Dedifferentiated amniotic fluid mesenchymal stem cell (primary cell): ENCODE data around the gene SEC14L1.
"Not testable (repeated sequence)": the region's sequence is repeated elsewhere in the genome, so short reads cannot be mapped to it uniquely, and the experiment has no call there.

Source experiments
- DNase-seq: peaks from one replicate; pipeline ENCODE4 v3.0.0-alpha.2; 2016; ENCODE audit errors: extremely low spot score

The SEC14L1 gene

DNA sequence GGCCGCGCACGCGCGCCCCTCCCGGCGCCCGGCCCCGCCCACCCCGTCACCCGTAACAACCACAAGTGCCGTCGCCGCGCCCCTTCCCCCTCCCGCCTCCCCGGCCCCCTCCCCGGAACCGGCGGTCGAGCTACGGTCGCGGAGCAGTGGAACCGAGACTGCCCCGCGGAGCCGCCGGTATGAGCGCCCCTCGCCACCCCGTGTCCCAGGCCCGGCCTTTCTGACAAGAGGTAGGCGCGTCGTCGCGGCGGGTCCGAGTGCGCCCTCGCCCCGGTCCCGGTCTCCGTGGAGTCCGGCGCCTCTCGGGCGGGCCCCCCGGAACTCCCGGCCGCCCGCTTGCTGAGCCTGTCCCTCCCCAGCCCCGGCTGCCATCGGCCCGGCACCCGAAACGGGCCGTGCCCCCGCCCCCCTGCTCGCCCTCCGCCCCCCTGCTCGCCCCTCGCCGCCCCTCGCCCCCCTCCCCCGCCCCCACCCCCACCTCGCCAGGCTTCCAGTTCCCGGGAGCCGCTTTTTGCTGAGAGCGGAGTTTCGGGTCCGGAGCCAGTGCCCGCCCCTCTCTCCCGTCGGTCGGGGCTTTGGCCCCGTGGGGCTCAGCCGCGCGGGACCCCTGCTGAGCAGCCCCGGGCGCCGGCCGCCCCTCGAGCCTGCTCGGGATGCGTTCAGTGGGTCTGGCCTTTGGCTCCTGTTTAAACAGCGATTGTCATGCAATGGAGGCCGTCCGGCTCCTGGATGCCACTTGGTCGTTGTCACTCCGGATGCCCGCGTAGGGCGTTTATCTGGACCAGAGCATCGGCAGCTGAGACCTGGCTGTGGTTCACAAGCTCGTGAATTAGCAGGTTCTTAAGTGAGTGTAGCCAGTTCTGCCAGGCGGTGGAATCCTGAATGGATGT lies at the start of gene SEC14L1:
SEC14L1 (plus strand) TSS at position 92 of the 890 bp plus-strand sequence. CDS start 2,628 bp downstream, outside the sequence.
- no peak for DNase-seq

DNA sequence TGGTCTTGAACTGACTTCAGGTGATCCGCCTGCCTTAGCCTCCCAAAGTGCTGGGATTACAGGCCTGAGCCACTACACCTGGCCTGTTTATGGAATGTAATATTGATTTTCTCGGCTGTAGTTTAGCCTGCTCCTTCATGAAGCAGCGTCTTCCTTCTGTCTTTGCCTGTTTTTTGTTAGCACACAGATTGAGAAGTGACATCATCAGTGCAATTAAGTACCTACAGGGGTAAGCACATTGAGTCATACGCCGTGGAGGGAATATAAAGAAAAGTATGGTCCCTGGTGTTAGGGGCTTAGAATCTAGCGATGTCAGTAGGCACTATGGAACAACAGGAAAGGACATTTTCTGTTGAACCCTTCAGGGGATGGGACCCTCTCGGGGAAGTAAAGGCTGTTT lies 48.7 kb upstream of the SEC14L1 start:
- no peak for DNase-seq

DNA sequence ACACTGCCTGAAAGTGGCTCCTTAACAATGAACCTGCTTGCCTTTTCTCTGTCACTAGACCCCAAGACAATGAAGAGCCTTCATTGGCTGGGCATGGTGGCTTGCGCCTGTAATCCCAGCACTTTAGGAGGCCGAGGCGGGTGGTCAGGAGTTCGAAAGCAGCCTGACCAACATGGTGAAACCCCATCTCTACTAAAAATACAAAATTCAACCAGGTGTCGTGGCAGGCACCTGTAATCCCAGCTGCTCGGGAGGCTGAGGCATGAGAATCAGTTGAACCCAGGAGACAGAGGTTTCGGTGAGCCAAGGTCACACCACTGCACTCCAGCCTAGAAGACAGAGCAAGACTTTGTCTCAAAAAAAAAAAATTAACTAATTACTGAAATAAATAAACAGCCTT lies 45.3 kb upstream of the SEC14L1 start:
- no peak for DNase-seq

DNA sequence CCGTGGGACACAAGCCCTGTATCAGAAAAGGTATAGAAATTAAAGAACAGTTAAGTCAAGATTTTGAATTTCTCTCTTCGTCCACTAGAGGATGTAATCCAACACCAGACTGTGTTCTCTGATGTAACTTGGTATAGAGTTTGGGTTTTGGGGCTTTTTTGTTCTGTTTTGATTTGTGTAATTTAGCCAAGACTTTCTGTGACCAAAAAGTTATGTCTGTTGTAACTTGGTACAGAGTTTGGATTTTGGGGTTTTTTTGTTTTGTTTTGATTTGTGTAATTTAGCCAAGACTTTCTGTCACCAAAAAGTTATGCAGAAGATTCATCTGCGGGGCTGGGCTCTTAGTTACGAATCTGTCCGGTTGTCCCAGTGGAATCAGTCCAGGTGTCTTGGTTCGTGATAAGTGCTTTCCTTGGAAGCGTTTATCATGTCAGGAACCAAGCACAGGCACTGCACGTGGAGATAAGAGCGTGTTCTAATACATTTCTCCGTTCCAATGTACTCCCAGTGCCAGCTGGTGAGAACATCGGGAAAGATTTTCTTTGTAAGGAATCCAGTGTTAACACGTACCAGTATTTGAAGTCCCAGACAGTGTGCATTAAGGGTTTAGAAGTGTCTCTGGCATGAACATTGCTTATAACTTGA lies 44.1 kb upstream of the SEC14L1 start:
- DNase-seq: peak; percentile 72

DNA sequence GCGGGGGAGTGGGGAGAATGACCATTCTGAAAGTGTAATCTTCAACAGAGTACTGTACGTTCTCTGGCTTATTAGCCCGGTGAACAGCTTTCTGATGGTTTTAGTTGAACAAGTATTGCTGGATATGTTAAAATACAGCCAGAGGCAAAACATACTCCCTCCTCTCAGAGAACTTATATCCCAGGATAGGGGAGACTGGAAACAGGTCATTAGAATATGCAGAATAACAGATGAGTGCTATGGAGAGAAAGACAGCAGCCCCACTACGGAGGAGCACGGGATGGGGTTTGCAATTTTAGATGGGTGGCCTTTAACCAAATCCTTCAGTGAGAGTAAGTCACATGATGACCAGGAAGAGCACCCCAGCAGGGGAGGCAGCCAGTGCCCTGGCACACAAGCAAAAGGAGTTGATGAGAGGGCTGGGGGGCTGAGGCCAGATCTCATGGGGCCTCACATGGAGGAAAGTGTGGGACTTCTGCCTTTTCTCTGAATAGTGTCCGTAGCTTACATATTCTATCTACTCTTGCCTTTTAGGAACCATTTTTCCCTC lies 43.1 kb upstream of the SEC14L1 start:
- DNase-seq: no peak

DNA sequence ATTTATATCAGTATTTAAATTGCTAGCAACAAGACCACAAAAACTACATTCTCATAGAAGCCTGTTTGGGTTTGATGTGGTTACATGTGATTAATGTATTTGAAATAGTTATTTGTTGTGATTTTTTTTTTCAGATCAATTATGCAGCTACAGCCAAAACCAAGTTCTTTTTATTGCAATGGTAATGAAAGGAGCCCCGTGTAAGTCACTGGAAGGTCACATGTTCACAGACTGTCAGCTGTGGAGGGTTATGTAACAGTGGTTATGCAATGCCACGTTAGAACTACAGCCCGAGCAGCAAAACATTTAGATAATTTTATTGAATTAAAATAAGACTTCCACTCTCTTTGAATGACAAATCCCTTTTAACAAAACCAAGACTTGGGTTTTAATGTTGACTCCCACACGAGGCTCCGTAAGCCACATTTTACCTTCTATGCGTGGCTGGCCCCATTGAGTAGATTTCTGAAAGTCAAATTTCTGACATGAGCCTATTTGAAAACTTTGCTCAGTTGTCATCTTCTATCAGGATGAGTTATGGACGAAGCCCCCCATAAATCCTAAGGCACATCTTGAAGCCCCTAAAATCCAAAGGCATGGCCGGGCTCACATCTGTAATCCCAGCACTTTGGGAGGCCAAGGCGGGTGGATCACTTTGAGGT lies 41.8 kb upstream of the SEC14L1 start:
- DNase-seq: peak; percentile 69

DNA sequence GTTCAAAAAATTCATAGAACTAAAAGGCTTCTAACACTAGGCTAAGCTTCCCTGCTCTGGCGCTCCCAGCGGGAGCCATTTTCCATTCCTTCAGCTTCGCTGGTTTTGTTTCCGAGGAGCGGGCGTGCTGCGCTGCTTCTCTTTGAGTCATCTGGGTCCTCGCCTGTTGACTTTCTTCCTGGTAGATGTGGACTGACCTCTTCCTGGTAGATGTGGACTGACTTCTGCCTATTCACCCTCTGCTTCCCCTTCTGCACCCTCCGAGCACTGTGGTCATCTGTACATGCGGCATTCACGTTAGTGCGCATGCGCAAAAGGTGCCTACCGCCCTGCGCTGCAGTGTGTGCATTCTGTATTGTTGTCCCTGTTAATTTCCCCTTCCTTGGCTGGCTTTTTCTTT lies 40.8 kb upstream of the SEC14L1 start:
- DNase-seq: no peak

DNA sequence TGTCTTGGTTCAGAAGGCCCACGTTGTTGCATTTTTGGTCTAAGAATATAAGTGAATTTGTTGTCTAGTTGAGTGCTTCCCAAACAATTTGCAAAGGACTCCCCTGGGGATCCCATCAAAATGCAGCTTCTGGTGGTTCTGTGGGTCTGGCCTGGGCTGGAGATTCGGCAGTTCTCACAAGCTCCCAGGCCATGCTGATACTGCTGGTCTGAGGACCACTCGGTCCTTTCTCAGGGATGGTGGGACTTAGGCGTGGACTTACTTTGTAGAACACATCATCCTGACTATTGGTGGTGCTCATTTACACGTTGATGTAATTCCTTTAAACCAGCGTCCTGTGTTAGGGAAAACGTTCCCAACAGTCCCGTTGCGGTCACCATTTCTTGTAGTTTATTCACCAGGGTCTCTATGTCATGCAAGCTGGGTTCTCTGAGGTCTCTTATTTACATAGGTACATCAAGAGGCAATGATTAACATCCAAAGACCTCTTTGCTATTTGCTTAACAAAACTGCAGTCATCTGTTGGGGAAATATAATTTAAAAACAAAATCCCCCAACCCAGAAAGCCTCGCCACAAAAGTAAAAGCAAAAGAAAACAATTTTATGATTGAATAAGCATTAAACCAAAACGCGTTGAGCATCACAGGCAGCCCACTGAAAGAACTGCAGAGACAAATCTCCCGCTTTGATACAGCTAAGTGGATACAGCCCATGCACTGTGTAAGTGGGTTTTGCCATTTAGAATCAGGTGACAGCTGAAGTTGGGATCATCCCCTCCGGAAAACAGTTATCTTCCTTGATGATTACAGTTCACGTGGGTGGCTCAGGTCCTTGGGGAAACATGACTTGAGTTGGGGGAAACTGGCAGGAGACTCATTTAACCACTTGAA lies 39.0 kb upstream of the SEC14L1 start:
- DNase-seq: no peak

DNA sequence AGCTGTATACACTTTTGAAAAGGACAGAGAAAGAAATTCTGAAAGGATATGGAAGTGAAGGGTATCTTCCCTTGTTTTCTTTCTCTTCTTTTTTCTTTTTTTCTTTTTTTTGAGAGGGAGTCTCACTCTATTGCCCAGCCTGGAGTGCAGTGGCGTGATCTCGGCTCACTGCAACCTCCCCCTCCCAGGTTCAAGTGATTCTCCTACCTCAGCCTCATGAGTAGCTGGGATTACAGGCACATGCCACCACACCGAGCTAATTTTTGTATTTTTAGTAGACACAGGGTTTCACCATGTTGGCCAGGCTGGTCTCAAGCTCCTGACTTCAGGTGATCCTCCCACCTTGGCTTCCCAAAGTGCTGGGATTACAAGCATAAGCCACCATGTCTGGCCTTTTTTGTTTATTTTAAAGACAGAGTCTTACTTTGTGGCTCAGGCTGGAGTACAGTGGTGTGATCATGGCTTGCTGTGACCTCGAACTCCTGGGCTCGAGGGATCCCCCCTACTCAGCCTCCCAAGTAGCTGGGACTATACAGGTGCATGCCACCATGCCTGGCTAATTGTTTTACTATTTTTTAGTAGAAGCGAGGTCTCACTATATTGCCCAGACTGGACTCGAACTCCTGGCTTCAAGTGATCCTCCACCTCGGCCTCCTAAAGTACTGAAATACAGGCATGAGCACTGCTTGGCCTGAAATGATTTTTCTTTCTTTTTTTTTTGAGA lies 38.2 kb upstream of the SEC14L1 start:
- not testable (repeated sequence) for DNase-seq

DNA sequence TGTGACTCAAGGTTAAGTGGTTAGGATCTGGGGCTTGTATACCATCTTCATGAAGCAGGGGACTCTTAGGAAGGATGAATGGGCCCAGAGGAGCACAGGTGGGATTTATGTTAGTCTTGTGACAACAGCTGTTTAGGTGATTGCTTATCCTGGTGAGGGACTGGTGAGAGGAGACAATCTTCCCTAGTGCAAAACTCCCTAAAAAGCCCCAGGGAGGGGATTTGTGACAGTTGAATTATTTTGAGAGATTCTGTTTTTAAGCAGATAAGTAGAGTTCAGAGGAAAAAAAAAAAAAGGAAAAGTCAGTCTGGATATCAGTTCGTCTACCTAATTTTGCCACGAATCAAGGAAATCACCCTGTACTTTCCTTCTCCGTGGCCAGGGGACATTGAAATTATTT lies 35.1 kb upstream of the SEC14L1 start:
- no peak for DNase-seq

DNA sequence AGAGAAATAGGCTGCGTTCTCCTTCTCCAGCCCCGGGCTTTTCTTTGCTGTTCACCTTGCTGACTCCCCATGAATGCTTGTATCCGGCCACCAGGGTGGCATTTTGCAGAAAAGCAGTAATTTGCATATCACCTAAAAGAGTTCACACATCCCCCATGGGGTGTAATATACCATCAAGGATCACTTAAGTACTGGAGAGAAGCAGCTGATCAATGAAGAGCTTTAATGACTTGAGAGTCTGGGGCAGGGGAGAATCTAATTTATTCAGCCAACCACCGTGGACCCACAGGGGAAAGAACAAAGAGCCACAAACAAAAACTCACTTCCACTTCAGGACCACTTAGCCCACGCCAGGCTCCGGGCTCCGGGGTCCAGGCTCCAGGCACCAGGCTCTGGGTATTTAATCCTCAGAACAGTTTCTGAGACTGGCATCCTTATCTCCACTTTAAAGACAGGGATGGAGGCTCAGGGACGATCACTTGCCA lies 33.9 kb upstream of the SEC14L1 start:
- DNase-seq: no peak

DNA sequence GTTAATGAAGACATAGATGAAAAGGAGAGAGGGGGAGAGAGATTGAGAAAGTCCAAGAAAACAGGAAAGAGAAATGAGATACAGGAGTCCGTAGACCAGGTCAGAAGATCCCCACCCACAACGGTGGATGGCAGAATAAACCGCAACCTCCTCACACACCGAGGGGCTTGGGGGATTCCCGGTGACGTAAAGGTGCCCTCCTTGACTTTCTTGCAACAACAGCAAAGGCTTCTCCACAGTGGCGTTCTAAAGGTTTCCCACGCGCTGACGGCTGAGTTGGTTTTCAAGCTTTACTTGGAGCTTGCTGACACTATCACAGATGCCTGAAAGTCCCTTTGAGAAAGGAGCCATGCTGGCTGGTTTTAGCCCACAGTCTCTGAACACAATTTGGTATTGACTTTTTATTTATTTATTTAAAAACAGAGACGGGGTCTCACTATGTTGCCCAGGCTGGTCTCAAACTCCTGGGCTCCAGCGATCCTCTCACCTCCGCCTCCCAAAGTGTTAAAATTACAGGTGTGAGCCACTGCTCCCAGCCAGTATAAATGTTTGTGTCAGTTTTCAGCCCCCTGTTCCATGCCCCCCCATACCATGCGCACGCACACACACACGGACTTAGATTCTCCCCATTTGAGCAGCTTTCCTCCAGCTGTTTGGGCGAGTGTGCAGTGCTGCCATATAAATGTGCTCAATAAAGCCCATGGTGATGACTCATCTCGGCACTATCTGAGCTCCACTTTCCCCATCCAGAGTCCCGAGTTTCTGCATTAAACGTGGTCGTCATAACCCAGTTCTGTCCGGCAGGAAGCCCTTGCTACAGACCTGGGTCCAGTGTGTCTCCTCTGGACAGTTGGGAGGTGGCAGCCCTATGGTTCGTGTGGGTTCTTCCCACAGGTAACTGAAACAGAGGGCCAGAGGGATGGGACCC lies 33.0 kb upstream of the SEC14L1 start:
- no peak for DNase-seq

DNA sequence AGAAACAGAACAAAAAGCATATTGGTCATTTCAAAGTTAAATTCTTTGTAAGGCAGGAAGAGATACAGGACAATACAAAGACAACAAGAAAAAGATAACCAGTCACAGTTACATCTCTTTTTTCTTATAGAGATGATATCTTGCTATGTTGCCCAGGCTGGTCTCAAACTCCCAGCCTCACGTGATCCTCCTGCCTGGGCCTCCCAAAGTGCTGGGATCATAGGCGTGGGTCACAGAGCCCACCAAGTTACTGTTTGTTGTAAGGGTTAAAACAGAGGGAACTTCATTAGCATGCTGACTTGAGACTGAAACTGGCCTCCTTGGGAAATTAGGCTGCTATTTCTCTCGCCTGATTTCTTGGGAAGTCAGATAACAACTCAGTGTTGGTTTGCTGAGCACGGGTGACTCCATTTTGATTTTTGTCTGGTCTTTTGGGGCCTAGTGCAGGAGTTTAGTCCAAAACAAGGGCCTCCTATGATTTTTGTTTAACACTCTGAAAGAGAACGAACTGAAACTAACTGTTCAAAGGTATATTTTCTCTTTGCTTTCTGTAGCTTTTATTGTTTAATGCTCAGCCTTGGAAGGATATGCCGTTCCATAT lies 31.5 kb upstream of the SEC14L1 start:
- DNase-seq: no peak

DNA sequence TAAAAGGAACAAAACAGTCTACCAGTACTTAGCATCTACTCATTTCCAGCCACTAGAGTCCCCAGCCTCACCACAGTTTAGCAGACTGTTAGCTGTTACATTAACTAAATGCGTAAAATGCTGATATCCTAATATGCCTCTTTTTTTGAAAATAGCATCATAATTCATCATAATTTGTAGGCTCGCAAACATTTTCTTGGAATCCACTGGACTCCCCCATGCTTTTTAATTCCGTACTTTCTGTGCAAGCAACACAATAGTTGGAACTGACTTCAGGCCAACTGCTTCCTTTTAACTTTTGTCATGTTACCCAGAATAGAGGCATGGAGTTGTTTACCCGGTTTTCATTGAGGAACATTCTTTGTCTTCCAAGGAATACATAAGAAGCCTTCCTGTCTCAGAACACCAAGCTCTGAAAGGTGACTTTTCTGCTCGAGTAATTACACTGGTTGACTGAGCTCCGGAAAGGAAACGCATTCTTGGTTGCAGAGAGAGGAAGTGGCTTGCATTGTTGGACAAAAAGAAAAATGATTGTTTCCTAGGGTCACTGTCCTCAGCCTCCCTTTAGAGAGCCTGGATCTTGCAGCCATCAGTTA lies 30.9 kb upstream of the SEC14L1 start:
- DNase-seq: no peak

DNA sequence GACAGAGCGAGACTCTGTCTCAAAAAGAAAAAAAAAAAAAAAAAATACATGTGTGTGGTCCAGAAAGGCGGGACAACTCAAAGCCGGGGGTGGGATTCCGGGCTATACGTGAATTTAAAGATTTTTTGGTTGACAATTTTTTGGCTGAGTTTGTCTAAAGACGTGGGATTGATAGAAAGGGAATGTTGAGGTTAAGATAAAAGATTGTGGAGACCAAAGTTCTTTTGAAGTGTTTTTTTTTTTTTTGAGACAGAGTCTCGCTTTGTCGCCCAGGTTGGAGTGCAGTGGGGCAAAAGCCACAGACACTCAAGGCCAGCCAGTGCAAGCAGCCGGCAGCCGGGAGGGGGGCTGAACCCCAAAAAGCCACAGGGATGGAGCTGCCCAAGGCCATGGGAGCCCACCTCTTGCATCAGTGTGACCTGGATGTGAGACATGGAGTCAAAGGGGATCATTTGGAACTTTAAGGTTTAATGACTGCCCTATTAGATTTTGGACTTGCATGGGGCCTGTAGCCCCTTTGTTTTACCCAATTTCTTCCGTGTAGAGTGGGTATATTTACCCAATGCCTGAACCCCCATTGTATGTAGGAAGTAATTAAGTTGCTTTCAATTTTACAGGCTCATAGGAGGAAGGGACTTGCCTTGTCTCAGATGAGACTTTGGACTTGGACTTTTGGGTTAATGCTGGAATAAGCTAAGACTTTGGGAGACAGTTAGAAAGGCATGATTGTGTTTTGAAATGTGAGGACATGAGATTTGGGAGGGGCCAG lies 29.4 kb upstream of the SEC14L1 start:
- not testable (repeated sequence) for DNase-seq

DNA sequence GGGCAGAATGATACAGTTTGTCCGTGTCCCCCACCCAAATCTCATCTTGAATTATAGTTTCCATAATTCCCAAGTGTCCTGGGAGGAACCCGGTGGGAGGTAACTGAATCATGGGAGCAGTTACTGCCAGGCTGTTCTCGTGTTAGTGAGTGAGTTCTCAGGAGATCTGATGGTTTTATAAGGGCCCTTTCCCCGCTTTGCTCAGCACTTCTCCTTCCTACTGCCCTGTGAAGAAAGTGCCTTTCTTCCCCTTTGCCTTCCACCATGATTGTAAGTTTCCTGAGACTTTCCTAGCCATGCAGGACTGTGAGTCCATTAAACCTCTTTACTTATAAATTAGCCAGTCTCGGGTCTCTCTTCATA lies 28.9 kb upstream of the SEC14L1 start:
- DNase-seq: no peak

DNA sequence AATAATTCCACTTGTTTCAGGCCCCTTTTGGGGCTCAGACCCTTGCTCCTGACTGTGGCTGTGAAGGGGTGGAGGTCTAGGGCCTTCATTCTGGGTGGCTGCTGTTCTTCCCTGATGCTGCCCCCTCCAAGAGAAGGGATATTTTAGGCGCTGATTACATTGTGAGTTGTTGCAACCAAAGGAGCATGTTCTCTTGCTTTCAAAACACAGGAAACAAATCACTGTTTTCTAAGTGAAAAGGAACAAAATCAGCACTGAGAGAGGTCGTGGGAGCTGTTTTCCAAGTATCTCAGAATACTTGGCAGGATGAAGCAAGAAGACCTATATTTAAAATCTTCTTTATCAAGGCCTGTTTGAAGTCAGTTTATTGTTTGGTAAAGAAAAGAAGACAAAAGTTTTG lies 25.3 kb upstream of the SEC14L1 start:
- DNase-seq: no peak

DNA sequence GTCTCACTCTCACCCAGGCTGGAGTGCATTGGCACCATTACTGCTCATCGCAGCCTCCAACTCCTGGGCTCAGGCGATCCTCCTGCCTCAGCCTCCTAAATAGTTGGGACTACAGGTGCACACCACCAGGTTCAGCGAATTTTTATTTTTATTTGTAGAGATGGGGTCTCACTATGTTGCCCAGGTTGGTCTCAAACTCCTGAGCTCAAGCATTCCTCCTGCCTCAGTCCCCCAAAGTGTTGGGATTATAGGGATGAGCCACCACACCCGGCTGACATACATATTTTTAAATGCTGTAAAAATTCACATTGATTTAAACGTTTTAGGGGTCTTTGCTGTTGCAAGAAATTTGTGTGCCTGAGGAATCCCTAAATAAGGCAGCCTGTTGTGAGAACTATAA lies 24.8 kb upstream of the SEC14L1 start:
- DNase-seq: no peak
